ENCODE results near the gene FBXL4.

Gene FBXL4

DNA sequence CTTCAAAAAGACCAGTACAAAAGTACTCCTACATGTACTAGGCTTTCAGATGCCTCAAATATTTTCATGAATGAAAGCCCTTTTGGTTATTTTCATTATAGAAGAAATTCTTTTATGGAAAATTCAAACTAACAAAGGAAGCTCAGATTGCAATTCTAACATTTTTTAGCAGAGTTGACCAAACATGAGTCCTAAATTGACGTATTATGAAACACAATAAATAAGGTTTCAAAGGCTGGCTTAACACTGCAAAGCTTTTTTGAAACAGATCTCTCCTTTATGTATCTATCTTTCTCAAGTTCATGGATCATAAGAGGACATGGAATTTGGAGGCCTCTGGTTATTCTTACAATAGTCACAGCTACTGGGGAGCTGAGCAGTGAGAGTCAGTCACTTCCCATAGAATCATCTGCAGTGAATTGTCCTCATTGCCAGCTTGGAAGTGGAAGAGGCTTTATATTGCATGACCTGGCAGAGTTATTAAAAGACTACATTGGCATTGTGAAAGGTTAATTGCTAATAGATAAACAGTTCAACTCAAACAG lies 38.4 kb upstream of the FBXL4 start:
- TF ChIP-seq EZH2 (IDR thresholded peaks at IDR 0.05; ENCODE audit: borderline replicate concordance, low read depth, low read length, severe bottlenecking) = no peak
- no peak for TF ChIP-seq CTCF (IDR thresholded peaks at IDR 0.05; ENCODE audit: borderline replicate concordance, extremely low read depth, low read length, poor library complexity, severe bottlenecking)

DNA sequence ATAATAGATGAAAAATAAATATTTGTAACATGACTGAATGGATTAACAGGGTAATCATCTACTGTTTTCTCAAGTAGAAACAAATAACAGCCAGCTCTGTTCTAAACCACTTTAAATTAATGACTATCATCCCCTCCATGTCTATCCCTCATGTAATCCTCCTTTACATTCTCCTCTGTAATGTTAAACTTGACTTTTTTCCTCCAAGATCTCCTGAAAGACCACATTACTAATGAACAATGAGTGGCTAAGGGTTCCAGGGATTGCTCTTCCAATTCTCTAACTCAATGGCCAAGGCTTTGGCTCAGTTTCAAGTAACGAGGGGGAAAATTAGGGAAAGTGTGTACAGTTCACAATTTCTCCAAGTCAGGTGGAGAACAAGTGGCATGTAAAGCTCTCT lies 37.6 kb upstream of the FBXL4 start:
- Histone ChIP-seq H3K36me3 (ENCODE audit: insufficient read depth, low read length) (no peaks in the 10 kb centered on the region), H3K27me3 (ENCODE audit: insufficient read depth, low read length, poor library complexity) (peaks cover 3% of the 10 kb centered on the region)
- no peak for DNase-seq

More for the DNA sequence above, 38.4 kb upstream of the FBXL4 start:
- no peaks in the 10 kb centered on the region for H3K79me2 ChIP-seq (ENCODE audit: insufficient read depth, low read length)
- no peaks in the 10 kb centered on the region for H3K4me1 ChIP-seq (ENCODE audit: insufficient read depth, low read length)
- DNase-seq (no peak), ATAC-seq (ENCODE audit: insufficient read depth, low read depth) (no peak)
- no peak overlapping the region for H3K4me2 ChIP-seq (ENCODE audit: insufficient read depth, low read length)
- H4K20me1 ChIP-seq (ENCODE audit: insufficient read depth, low read length) = no peaks in the 10 kb centered on the region
- no peak overlapping the region for H3K4me3 ChIP-seq (ENCODE audit: low read depth in 1 of 2, low read length in 2 of 2)
- no peak overlapping the region for H2AFZ ChIP-seq (ENCODE audit: low read depth, low read length)
- H3K27ac ChIP-seq (ENCODE audit: low read length) = no peak overlapping the region
- peaks cover 3% of the 10 kb centered on the region for H3K27me3 ChIP-seq (ENCODE audit: insufficient read depth, low read length, poor library complexity)
- H3K9me3 ChIP-seq (ENCODE audit: insufficient read depth, low read length, severe bottlenecking) = no peaks in the 10 kb centered on the region
- no peak overlapping the region for H3K9ac ChIP-seq (ENCODE audit: low read depth, low read length)
- H3K36me3 ChIP-seq (ENCODE audit: insufficient read depth, low read length) = no peaks in the 10 kb centered on the region

DNA sequence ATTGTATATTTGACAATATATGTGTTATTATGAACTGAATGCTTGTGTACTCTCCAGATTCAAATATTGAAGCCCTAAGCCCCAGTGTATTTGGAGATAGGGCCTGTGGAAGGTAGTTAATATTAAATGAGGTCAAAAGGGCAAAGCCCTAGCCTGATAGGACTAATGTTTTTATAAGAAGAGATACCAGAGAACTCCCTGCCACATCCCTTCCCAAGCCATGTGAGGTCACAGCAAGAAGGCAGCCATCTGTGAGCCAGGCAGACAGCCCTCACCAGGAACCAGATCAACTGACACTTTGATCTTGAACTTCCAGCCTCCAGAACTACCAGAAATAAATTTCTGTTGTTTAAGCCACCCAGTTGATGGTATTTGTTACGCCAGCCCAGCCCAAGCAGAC lies 36.4 kb upstream of the FBXL4 start:
- no peak for ATAC-seq (ENCODE audit: insufficient read depth, low read depth)
- no peak for TF ChIP-seq EZH2 (IDR thresholded peaks at IDR 0.05; ENCODE audit: borderline replicate concordance, low read depth, low read length, severe bottlenecking)
- TF ChIP-seq CTCF (IDR thresholded peaks at IDR 0.05; ENCODE audit: borderline replicate concordance, extremely low read depth, low read length, poor library complexity, severe bottlenecking) = no peak
- DNase-seq = no peak

More for the DNA sequence above, 37.6 kb upstream of the FBXL4 start:
- ATAC-seq (ENCODE audit: insufficient read depth, low read depth) = no peak
- Histone ChIP-seq H3K9me3 (ENCODE audit: insufficient read depth, low read length, severe bottlenecking) (no peaks in the 10 kb centered on the region), H2AFZ (ENCODE audit: low read depth, low read length) (no peak overlapping the region), H4K20me1 (ENCODE audit: insufficient read depth, low read length) (no peaks in the 10 kb centered on the region), H3K4me1 (ENCODE audit: insufficient read depth, low read length) (no peaks in the 10 kb centered on the region), H3K4me2 (ENCODE audit: insufficient read depth, low read length) (no peak overlapping the region), H3K27ac (ENCODE audit: low read length) (no peak overlapping the region), H3K4me3 (ENCODE audit: low read depth in 1 of 2, low read length in 2 of 2) (no peak overlapping the region), H3K79me2 (ENCODE audit: insufficient read depth, low read length) (no peaks in the 10 kb centered on the region), H3K9ac (ENCODE audit: low read depth, low read length) (no peak overlapping the region)
- TF ChIP-seq CTCF (IDR thresholded peaks at IDR 0.05; ENCODE audit: borderline replicate concordance, extremely low read depth, low read length, poor library complexity, severe bottlenecking) = no peak
- TF ChIP-seq EZH2 (IDR thresholded peaks at IDR 0.05; ENCODE audit: borderline replicate concordance, low read depth, low read length, severe bottlenecking) = no peak

More for the DNA sequence above, 36.4 kb upstream of the FBXL4 start:
- H3K27ac ChIP-seq (ENCODE audit: low read length) = no peak overlapping the region
- no peak overlapping the region for H2AFZ ChIP-seq (ENCODE audit: low read depth, low read length)
- no peaks in the 10 kb centered on the region for H3K79me2 ChIP-seq (ENCODE audit: insufficient read depth, low read length)
- no peak overlapping the region for H3K4me2 ChIP-seq (ENCODE audit: insufficient read depth, low read length)
- no peak overlapping the region for H3K9ac ChIP-seq (ENCODE audit: low read depth, low read length)
- H3K27me3 ChIP-seq (ENCODE audit: insufficient read depth, low read length, poor library complexity) = peaks cover 3% of the 10 kb centered on the region
- H4K20me1 ChIP-seq (ENCODE audit: insufficient read depth, low read length) = no peaks in the 10 kb centered on the region
- H3K9me3 ChIP-seq (ENCODE audit: insufficient read depth, low read length, severe bottlenecking) = no peaks in the 10 kb centered on the region
- H3K4me3 ChIP-seq (ENCODE audit: low read depth in 1 of 2, low read length in 2 of 2) = no peak overlapping the region
- no peaks in the 10 kb centered on the region for H3K36me3 ChIP-seq (ENCODE audit: insufficient read depth, low read length)
- no peaks in the 10 kb centered on the region for H3K4me1 ChIP-seq (ENCODE audit: insufficient read depth, low read length)

Data from DND-41 (cell line).